Activated CD8-positive, alpha-beta memory T cell treated with anti-CD3 and anti-CD28 coated beads, Interleukin-2, amount 50 U/mL, for 24 hours (primary cell): ENCODE measurements around the gene SMYD2.
A peak's percentile ranks its signal among the peaks of the same experiment; 100 is the strongest.

Source experiments
- DNase-seq: peaks from one replicate; pipeline ENCODE4 v3.0.0-alpha.2; 2020; ENCODE audit errors: extremely low read depth

The SMYD2 gene

GRCh38 chr1:214303141-214303930, 22.4 kb downstream of the SMYD2 start:
- DNase-seq = no peak

- no peak for DNase-seq
These were observed 24.3 kb downstream of the SMYD2 start for GRCh38 chr1:214305164-214305751.

- DNase-seq = no peak
These were observed 25.3 kb downstream of the SMYD2 start for GRCh38 chr1:214306269-214306668.

GRCh38 chr1:214310010-214310409, 29.1 kb downstream of the SMYD2 start:
- no peak for DNase-seq

GRCh38 chr1:214310777-214311690, 30.1 kb downstream of the SMYD2 start:
- no peak for DNase-seq

- no peak for DNase-seq
These were observed 31.6 kb downstream of the SMYD2 start for GRCh38 chr1:214312530-214313051.

- DNase-seq = no peak
These were observed 33.4 kb downstream of the SMYD2 start for GRCh38 chr1:214314178-214314843.

GRCh38 chr1:214316593-214316992, 35.6 kb downstream of the SMYD2 start:
- no peak for DNase-seq

- DNase-seq = no peak
These were observed 36.3 kb downstream of the SMYD2 start for GRCh38 chr1:214317300-214317699.

GRCh38 chr1:214317734-214318133, 36.8 kb downstream of the SMYD2 start:
- DNase-seq = no peak

GRCh38 chr1:214318356-214318755, 37.4 kb downstream of the SMYD2 start:
- DNase-seq = no peak

- no peak for DNase-seq
These were observed 38.2 kb downstream of the SMYD2 start for GRCh38 chr1:214318956-214319736.

- DNase-seq = no peak
These were observed 39.0 kb downstream of the SMYD2 start for GRCh38 chr1:214319938-214320337.

GRCh38 chr1:214321705-214322453, 40.9 kb downstream of the SMYD2 start:
- DNase-seq = no peak

GRCh38 chr1:214324896-214325800, 44.2 kb downstream of the SMYD2 start:
- DNase-seq = no peak

- no peak for DNase-seq
These were observed 45.4 kb downstream of the SMYD2 start for GRCh38 chr1:214326406-214326805.

- DNase-seq = no peak
These were observed 46.6 kb downstream of the SMYD2 start for GRCh38 chr1:214327514-214327913.

- DNase-seq = peak; percentile 37
These were observed 48.0 kb downstream of the SMYD2 start for GRCh38 chr1:214328770-214329469.
